Lower leg skin (tissue), 3 donors: Measurements from ENCODE around the gene DNAJC21.

Source experiments
- POLR2A ChIP-seq, 2 donors: fragments of 450-650 bp; IDR thresholded peaks; one replicate each; pipeline ENCODE4 v1.6.1; 2016 to 2017; ENCODE audit warnings: antibody characterized with exemption in 2 of 2, mild to moderate bottlenecking in 1 of 2, moderate library complexity in 1 of 2
- TF ChIP-seq, protein P1 (sequence below), 3 donors: fragments of 450-650 bp; IDR thresholded peaks; one replicate each; pipeline ENCODE4 v1.5.1; 2016; ENCODE audit warnings: antibody characterized with exemption in 3 of 3, mild to moderate bottlenecking in 3 of 3, moderate library complexity in 2 of 3

DNA sequence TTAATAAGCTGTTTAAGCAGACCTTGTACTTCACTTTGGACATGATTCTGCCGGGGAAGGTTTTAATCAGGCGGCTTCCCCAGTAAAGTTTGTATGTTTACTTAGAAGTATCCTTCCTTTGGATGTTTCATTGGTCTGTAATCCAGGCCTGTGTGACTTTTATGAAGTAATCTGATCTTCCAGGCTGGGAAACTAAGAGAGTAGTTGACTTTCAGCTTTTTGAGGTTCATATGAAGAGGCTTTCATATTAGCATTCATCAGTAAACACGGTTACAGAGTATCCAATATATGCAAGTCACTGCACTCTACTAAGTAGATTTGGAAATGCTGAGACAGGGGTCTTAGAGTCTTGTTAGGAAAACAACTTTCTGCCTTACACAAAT lies 1.1 kb downstream of the DNAJC21 start:
- TF ChIP-seq, protein P1, sequence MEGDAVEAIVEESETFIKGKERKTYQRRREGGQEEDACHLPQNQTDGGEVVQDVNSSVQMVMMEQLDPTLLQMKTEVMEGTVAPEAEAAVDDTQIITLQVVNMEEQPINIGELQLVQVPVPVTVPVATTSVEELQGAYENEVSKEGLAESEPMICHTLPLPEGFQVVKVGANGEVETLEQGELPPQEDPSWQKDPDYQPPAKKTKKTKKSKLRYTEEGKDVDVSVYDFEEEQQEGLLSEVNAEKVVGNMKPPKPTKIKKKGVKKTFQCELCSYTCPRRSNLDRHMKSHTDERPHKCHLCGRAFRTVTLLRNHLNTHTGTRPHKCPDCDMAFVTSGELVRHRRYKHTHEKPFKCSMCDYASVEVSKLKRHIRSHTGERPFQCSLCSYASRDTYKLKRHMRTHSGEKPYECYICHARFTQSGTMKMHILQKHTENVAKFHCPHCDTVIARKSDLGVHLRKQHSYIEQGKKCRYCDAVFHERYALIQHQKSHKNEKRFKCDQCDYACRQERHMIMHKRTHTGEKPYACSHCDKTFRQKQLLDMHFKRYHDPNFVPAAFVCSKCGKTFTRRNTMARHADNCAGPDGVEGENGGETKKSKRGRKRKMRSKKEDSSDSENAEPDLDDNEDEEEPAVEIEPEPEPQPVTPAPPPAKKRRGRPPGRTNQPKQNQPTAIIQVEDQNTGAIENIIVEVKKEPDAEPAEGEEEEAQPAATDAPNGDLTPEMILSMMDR (IDR thresholded peaks at IDR 0.05), result no peak
- TF ChIP-seq POLR2A (IDR thresholded peaks at IDR 0.05), result no peak
